Gastroesophageal sphincter (tissue), 4 donors: ENCODE data around the gene SSU72. TPM values are rescaled to one million over a fixed set of nuclear protein-coding genes. Genes with fewer than 3 reads are reported as not detected.
"Not testable (repeated sequence)": the region's sequence is repeated elsewhere in the genome, so short reads cannot be mapped to it uniquely, and the experiment has no call there.

Experiments used
- ATAC-seq: fragments of 150-250 bp; one replicate; pipeline ENCODE4 v1.9.1; 2016; ENCODE audit warnings: mild to moderate bottlenecking, moderate library complexity
- H3K27ac ChIP-seq, 4 donors: fragments of 200-600 bp; sonication (generic) in 3 of 4; 1 replicate in 3 of 4; 2 replicates in 1 of 4; pipeline ENCODE4 v1.5.1; 2016 to 2019
- H3K27me3 ChIP-seq: fragments of 200-600 bp; sonication (generic); one replicate; pipeline ENCODE4 v1.5.1; 2019
- H3K36me3 ChIP-seq, 2 donors: fragments of 200-600 bp; sonication (generic); one replicate each; pipeline ENCODE4 v1.5.1; 2019; ENCODE audit warnings: control low read depth in 1 of 2
- H3K4me1 ChIP-seq, 3 donors: fragments of 200-600 bp; sonication (generic); 1 replicate in 2 of 3; 2 replicates in 1 of 3; pipeline ENCODE4 v1.5.1; 2016 to 2019; ENCODE audit warnings: control low read depth in 2 of 3
- H3K4me3 ChIP-seq, 2 donors: fragments of 200-600 bp; sonication (generic); one replicate each; pipeline ENCODE4 v1.5.1; 2019; ENCODE audit warnings: mild to moderate bottlenecking in 1 of 2, moderate library complexity in 1 of 2
- H3K9me3 ChIP-seq, 3 donors: fragments of 200-600 bp; sonication (generic); one replicate each; pipeline ENCODE4 v1.5.1; 2017 to 2019; ENCODE audit warnings: control low read depth in 2 of 3
- EP300 ChIP-seq: sonication (generic); formaldehyde crosslinking; IDR thresholded peaks from one replicate; pipeline ENCODE4 v1.6.1; 2017; ENCODE audit warnings: antibody characterized with exemption, mild to moderate bottlenecking
- POLR2A ChIP-seq, 2 donors: fragments of 450-650 bp; IDR thresholded peaks; one replicate each; pipeline ENCODE4 v1.6.1; 2017; ENCODE audit warnings: antibody characterized with exemption in 2 of 2, mild to moderate bottlenecking in 2 of 2, moderate library complexity in 1 of 2
- POLR2AphosphoS5 ChIP-seq: sonication (generic); formaldehyde crosslinking; IDR thresholded peaks from one replicate; pipeline ENCODE4 v1.6.1; 2017; ENCODE audit warnings: antibody characterized with exemption
- WGBS, 2 donors: methylation state at CpG; one replicate each; pipeline ENCODE4 v1.1.5; 2018; ENCODE audit warnings: low coverage in 1 of 2; 5-methylcytosine and 5-hydroxymethylcytosine counted together
- total RNA-seq, 4 donors: library from RNA; depleted of rRNA; stranded (reverse); fragments of >200 nt; gene quantifications; one replicate each; pipeline ENCODE4 v1.1.0, GENCODE V29; 2016
- TF ChIP-seq, protein P1 (sequence below), 4 experiments: fragments of 200-600 bp in 2 of 4; fragments of 450-650 bp in 2 of 4; sonication (generic) in 1 of 4; IDR thresholded peaks; one replicate each; pipeline ENCODE4 v1.5.1; 2017 to 2019; ENCODE audit warnings: antibody characterized with exemption in 4 of 4, mild to moderate bottlenecking in 2 of 4, moderate library complexity in 2 of 4

SSU72 gene
- total RNA-seq, 4 donors from 2014 or later: 90.5 to 109 (median 98.9) TPM

DNA sequence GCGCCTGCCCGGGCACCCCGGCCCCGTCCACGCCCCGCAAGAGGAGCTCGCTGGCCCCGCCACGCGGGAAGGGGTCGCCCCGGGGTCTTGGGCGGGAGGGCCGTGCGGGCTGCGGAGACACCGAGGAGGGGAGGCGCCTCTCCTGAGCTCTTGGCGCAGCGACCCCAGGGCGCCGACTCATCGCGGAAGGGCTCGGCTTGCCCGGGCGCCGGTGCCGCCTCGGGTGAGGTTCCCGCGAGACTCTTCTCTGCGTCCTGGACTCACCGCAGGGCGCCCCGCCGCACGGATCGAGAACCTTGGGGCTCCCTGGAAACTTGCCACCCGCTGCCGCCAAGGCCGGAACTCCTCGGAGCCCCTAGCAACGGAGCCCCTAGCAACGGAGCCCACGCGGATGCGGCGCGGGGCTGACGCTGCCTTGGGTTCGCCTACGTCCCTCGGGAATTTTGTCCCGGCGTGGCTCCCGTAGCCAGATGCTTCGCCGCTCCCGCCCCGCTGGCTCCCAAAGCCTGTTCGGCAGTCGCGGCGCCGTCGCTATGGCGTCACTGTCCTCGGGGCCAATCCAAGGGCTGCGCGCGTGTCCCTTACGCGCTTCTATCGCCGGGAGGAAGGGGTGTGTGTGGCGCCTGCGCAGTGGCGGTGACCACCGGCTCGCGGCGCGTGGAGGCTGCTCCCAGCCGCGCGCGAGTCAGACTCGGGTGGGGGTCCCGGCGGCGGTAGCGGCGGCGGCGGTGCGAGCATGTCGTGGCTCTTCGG lies 63.0 kb downstream of the SSU72 start, which contains the start of gene ATAD3A:
Gene ATAD3A, plus strand, starts transcription at position 630 of the 753 bp plus-strand sequence. Its CDS starts 107 bp downstream, at position 737.
- WGBS, 2 donors: no CpG with 5 or more reads among the region's 99 CpGs
- Histone ChIP-seq H3K27ac (peak within 1 kb of the TSS; percentile 81 to 98 (median 96)), H3K36me3 (peaks cover 0 to 20% of the 10 kb centered on the region in 2 donors), H3K27me3 (no peaks in the 10 kb centered on the region), H3K4me3 (peak within 1 kb of the TSS; percentile 93 to 95), H3K4me1 (peaks cover 0 to 24% (median 8%) of the 10 kb centered on the region in 3 donors), H3K9me3 (no peaks in the 10 kb centered on the region)
- TF ChIP-seq POLR2AphosphoS5 (peak; percentile 96), POLR2A (IDR thresholded peaks at IDR 0.05) (peak; percentile 49 to 53)
- TF ChIP-seq, protein P1, sequence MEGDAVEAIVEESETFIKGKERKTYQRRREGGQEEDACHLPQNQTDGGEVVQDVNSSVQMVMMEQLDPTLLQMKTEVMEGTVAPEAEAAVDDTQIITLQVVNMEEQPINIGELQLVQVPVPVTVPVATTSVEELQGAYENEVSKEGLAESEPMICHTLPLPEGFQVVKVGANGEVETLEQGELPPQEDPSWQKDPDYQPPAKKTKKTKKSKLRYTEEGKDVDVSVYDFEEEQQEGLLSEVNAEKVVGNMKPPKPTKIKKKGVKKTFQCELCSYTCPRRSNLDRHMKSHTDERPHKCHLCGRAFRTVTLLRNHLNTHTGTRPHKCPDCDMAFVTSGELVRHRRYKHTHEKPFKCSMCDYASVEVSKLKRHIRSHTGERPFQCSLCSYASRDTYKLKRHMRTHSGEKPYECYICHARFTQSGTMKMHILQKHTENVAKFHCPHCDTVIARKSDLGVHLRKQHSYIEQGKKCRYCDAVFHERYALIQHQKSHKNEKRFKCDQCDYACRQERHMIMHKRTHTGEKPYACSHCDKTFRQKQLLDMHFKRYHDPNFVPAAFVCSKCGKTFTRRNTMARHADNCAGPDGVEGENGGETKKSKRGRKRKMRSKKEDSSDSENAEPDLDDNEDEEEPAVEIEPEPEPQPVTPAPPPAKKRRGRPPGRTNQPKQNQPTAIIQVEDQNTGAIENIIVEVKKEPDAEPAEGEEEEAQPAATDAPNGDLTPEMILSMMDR (IDR thresholded peaks at IDR 0.05): no peak
- ATAC-seq: peak; percentile 99

DNA sequence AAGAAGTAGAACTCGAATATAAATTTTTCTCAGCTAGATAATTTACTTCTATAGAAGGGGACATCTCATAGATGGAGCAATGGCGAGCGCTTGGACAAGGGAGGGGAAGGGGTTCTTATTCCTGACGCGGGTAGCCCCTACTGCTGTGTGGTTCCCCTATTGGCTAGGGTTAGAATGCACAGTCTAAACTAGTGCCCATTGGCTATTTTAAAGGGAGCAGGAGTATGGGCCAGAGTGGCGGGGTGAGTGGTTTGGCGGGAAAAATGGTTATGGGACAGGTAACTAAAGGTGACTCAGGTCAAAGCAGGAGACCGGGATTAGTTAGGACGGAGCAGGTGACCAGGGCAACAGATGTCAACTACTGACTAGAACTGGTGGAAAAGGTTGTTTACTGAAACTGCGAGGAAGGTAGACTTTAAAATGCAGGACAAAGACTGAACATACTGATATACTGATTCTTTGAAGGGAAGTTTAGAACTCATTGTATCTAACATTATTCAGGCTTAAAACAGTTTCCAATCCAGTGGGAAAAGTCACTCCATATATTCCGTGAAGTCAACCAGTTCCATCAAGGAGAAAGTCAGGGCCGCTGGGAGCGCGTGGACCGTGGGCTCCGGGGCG lies 63.6 kb downstream of the SSU72 start:
- Histone ChIP-seq H3K4me3 (peak overlapping the region; percentile 93 to 95), H3K4me1 (peaks cover 0 to 25% (median 8%) of the 10 kb centered on the region in 3 donors), H3K27ac (peak overlapping the region; percentile 81 to 98 (median 96)), H3K36me3 (peaks cover 0 to 13% of the 10 kb centered on the region in 2 donors), H3K9me3 (no peaks in the 10 kb centered on the region), H3K27me3 (no peaks in the 10 kb centered on the region)
- WGBS, 2 donors: 14 to 23% methylated on average over 11 to 14 of the region's 17 CpGs
- TF ChIP-seq EP300: no peak
- no peak for ATAC-seq

DNA sequence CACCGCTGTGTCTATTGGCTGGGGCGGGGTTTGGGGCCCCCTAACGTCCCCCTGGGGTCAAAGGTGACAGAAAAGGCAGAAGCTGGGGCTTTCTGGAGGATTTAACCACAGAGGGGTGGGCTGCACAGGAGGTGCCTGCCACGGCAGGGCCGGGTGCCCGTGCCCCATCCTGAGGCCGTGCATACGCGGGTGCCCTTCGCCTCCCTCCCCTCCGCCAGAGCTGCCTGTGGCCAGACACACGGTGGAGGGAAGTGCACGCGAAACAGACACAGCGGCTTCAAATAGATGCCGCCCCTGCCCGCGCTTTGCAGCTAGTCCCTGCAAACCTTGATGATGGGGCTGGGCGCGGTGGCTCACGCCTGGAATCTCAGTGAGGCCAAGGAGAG lies 65.2 kb downstream of the SSU72 start:
- ATAC-seq: not testable (repeated sequence)
- WGBS, 2 donors: no CpG with 5 or more reads among the region's 21 CpGs
- H3K4me1 ChIP-seq: peaks cover 0 to 38% (median 8%) of the 10 kb centered on the region in 3 donors

DNA sequence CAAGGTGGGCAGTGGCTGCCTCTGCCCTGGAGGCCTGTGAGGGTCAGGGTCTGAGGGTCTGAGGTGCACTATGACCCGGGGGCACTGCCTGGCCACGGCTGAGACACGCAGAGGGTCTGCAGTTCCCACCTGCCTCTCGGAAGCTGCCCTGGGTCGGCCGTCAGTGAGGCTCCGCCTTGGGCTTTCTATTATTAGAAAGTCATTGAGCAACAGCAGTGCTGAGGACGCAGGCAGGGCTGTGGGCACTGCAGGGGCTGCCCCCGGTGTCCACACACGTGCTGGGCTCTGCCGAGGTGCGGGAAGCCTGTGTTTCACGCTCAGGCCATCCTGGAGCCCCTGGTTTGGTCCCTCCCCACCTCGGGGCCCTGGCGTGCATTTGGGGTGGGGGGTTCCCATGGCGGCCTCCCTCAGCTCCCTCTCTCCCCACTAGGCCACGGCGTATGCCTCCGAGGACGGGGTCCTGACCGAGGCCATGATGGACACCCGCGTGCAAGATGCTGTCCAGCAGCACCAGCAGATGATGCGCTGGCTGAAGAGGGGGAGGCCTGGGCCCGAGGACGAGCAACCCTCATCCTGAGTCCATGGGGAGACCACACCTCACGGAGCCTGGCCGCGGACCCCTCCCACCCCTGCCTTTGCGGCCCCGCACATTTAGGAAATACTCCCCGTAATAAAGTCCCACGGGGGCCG lies 65.7 kb downstream of the SSU72 start:
- H3K27me3 ChIP-seq, H3K4me3 ChIP-seq, ATAC-seq, H3K9me3 ChIP-seq, H3K36me3 ChIP-seq, H3K27ac ChIP-seq: not testable (repeated sequence)
- no CpG with 5 or more reads among the region's 34 CpGs for WGBS, 2 donors
- peaks cover 0 to 38% (median 8%) of the 10 kb centered on the region in 3 donors for H3K4me1 ChIP-seq

More for the DNA sequence above, 65.2 kb downstream of the SSU72 start:
- not testable (repeated sequence) for H3K36me3 ChIP-seq, H3K4me3 ChIP-seq, H3K27ac ChIP-seq, H3K9me3 ChIP-seq, H3K27me3 ChIP-seq

DNA sequence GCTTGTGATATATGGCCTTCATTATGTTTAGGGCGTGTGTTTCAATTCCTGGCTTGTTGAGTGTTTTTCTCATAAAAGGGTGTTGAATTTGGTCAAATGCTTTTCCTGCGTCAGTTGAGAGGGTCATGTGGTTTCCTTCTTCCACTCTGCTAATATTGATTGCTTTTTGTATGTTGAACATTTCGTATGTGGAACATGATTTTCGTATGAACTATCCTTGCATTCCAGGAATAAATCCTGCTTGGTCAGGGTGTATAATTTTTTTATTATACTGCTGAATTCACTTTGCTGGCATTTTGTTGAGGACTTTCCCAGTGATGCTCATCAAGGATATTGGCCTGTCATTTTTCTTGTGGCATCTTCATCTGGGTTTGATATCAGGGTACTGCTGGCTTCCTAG lies 67.4 kb downstream of the SSU72 start:
- 96 to 100% methylated on average over 4 of the region's 4 CpGs for WGBS, 2 donors

DNA sequence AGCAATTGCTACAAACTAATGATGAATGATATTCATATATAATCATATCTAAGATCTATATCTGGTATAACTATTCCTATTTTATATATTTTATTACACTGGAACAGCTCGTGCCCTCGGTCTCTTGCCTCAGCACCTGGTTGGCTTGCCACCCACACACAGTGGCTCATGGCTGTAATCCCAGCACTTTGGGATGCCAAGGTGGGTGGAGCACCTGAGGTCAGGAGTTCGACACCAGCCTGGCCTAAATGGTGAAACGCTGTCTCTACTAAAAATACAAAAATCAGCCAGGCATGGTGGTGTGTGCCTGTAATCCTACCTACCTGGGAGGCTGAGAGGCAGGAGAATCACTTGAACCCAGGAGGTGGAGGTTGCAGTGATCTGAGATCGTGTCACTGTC lies 68.9 kb downstream of the SSU72 start:
- WGBS, 2 donors: 68 to 79% methylated on average over 5 of the region's 5 CpGs
- not testable (repeated sequence) for H3K27me3 ChIP-seq, H3K36me3 ChIP-seq, ATAC-seq, H3K4me3 ChIP-seq, H3K9me3 ChIP-seq
- peaks cover 0 to 21% (median under 1%) of the 10 kb centered on the region in 3 donors for H3K4me1 ChIP-seq
- peak overlapping the region; percentile 13 to 86 (median 80) for H3K27ac ChIP-seq

More for the DNA sequence above, 67.4 kb downstream of the SSU72 start:
- Histone ChIP-seq H3K27me3 (no peaks in the 10 kb centered on the region), H3K36me3 (no peaks in the 10 kb centered on the region), H3K4me3 (no peak overlapping the region), H3K27ac (no peak overlapping the region), H3K9me3 (no peaks in the 10 kb centered on the region), H3K4me1 (peaks cover 0 to 28% (median 5%) of the 10 kb centered on the region in 3 donors)
- TF ChIP-seq, protein P1 (IDR thresholded peaks at IDR 0.05): no peak
- TF ChIP-seq POLR2A (IDR thresholded peaks at IDR 0.05) (no peak), EP300 (no peak), POLR2AphosphoS5 (no peak)
- no peak for ATAC-seq
